ENCODE results near the gene PRX. TPM values are rescaled to one million over a fixed set of nuclear protein-coding genes. Genes with fewer than 3 reads are reported as not detected.
"Not testable (repeated sequence)": the region's sequence is repeated elsewhere in the genome, so short reads cannot be mapped to it uniquely, and the experiment has no call there.

The PRX gene
- 1 to 10 TPM; 3.4 to 3.5 TPM for total RNA-seq
- long read RNA-seq, donor 1 = 0 reads
- long read RNA-seq, donor 2, partial matches to known transcripts = 0 of 3 reads
- long read RNA-seq, donor 2, other reads (novel, unspliced or antisense) = 3 of 3 reads

- intact Hi-C loops (cut with DNase I) = no loop called here
- no peak for DNase-seq (ENCODE audit: low spot score)
Measured at GRCh38 chr19:40413291-40413845, at the start of gene PRX. PRX (minus strand) TSS chr19:40413378; CDS start chr19:40407932, 5,446 bp downstream.

- peak; percentile 88 for DNase-seq (ENCODE audit: low spot score)
- intact Hi-C loops (cut with DNase I) = no loop called here
Measured at GRCh38 chr19:40461669-40462221, 48.6 kb upstream of the PRX start.

- DNase-seq (ENCODE audit: low spot score) = no peak
- intact Hi-C loops (cut with DNase I) = no loop called here
Measured at GRCh38 chr19:40460185-40460584, 47.0 kb upstream of the PRX start.

GRCh38 chr19:40458597-40458974 lies 45.4 kb upstream of the PRX start:
- intact Hi-C loops (cut with DNase I) = no loop called here
- no peak for DNase-seq (ENCODE audit: low spot score)

- intact Hi-C loops (cut with DNase I) = no loop called here
- DNase-seq (ENCODE audit: low spot score) = no peak
Measured at GRCh38 chr19:40457953-40458596, 44.9 kb upstream of the PRX start.

- intact Hi-C loops (cut with DNase I) = no loop called here
- no peak for DNase-seq (ENCODE audit: low spot score)
Measured at GRCh38 chr19:40457048-40457447, 43.9 kb upstream of the PRX start.

GRCh38 chr19:40453943-40454342 lies 40.8 kb upstream of the PRX start:
- DNase-seq (ENCODE audit: low spot score); intact Hi-C loops (cut with DNase I): not testable (repeated sequence)

- intact Hi-C loops (cut with DNase I) = no loop called here
- DNase-seq (ENCODE audit: low spot score) = no peak
Measured at GRCh38 chr19:40453151-40453735, 40.1 kb upstream of the PRX start.

- intact Hi-C loops (cut with DNase I) = no loop called here
- DNase-seq (ENCODE audit: low spot score) = no peak
Measured at GRCh38 chr19:40452016-40452415, 38.8 kb upstream of the PRX start.

GRCh38 chr19:40450664-40451063 lies 37.5 kb upstream of the PRX start:
- intact Hi-C loops (cut with DNase I) = no loop called here
- no peak for DNase-seq (ENCODE audit: low spot score)

GRCh38 chr19:40449506-40449905 lies 36.3 kb upstream of the PRX start:
- DNase-seq (ENCODE audit: low spot score) = no peak

GRCh38 chr19:40446263-40446784 lies 33.1 kb upstream of the PRX start:
- intact Hi-C loops (cut with DNase I) = loop anchor here in 1 of 2 donors (10.0 kb wide), 1 partner anchor 102 kb away; the partner anchor contains the start of genes C19orf47 and PLD3
- no peak for DNase-seq (ENCODE audit: low spot score)

More at GRCh38 chr19:40449506-40449905, 36.3 kb upstream of the PRX start:
- intact Hi-C loops (cut with DNase I) = loop anchor here in 1 of 2 donors (10.0 kb wide), 1 partner anchor 105 kb away; the partner anchor contains the start of genes C19orf47 and PLD3

GRCh38 chr19:40445780-40446262 lies 32.6 kb upstream of the PRX start:
- intact Hi-C loops (cut with DNase I) = loop anchor here in 1 of 2 donors (10.0 kb wide), 1 partner anchor 101 kb away; the partner anchor contains the start of genes C19orf47 and PLD3
- DNase-seq (ENCODE audit: low spot score) = no peak

- intact Hi-C loops (cut with DNase I) = loop anchor here in 1 of 2 donors (10.0 kb wide), 1 partner anchor 100 kb away; the partner anchor contains the start of genes C19orf47 and PLD3
- DNase-seq (ENCODE audit: low spot score) = no peak
Measured at GRCh38 chr19:40444825-40445312, 31.7 kb upstream of the PRX start.

GRCh38 chr19:40444000-40444824 lies 31.0 kb upstream of the PRX start, which contains the start of gene SERTAD3:
SERTAD3 (minus strand) TSS chr19:40444335; CDS start chr19:40442080, 2,255 bp downstream.
- peak; percentile 99 for DNase-seq (ENCODE audit: low spot score)
- intact Hi-C loops (cut with DNase I) = loop anchor here in 1 of 2 donors (10.0 kb wide), 1 partner anchor 99 kb away; the partner anchor contains the start of genes C19orf47 and PLD3

- intact Hi-C loops (cut with DNase I) = loop anchor here in 1 of 2 donors (10.0 kb wide), 1 partner anchor 99 kb away; the partner anchor contains the start of genes C19orf47 and PLD3
- peak; percentile 100 for DNase-seq (ENCODE audit: low spot score)
Measured at GRCh38 chr19:40443131-40443999, 30.2 kb upstream of the PRX start.
